Hematopoietic multipotent progenitor cell treated with erythropoietin and hydrocortisone succinate and interleukin-3 and kit ligand, for 15 days (in vitro differentiated cells): Measurements from ENCODE around the gene EVX2.

Experiments used
- DNase-seq: peaks from one replicate; pipeline ENCODE4 v3.0.0-alpha.2; 2015; ENCODE audit warnings: low spot score

EVX2 gene

DNA sequence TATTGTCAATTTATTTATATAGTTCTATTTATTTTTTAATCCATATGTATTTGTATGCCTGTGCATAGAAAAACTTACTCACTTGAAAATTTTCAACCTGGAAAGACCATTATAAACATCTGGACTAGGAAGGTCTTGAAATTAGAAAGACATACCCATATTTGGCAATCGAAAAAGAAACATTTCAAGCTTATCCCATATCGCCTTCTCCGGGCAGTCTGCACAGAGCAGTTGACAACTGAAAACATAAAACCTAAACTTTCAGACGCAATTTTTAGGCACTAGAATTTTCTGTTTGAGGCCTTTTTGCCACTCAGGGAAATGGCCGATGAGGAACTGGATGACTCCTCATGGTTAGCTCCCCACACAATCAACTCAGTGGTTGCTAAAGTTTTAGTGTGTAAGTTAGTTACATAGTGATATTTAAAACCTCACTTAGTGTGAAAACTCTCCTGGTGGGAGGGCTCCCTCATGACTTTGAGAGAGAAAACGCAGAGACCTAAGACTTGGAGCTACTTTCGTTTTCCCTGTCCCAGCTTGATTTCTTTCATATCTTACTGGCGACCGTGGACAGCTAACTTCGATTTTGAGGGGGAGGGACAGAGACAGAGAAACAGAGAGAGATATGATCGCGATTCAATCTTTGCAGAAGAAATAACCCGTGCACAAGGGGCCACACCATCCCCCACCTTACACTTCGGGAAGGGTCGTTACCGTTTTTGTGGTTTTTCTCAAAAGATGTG lies 12.7 kb upstream of the EVX2 start:
- no peak for DNase-seq

GRCh38 chr2:176095421-176095820 lies 11.7 kb upstream of the EVX2 start:
- no peak for DNase-seq

- no peak for DNase-seq
These were observed 10.6 kb upstream of the EVX2 start for GRCh38 chr2:176094349-176094748.

GRCh38 chr2:176093898-176094249 lies 10.1 kb upstream of the EVX2 start:
- no peak for DNase-seq

- no peak for DNase-seq
These were observed 9.6 kb upstream of the EVX2 start for GRCh38 chr2:176093145-176093897.

- no peak for DNase-seq
These were observed 8.7 kb upstream of the EVX2 start, which contains the start of gene HOXD13 for GRCh38 chr2:176092270-176093144. HOXD13 (plus strand) TSS chr2:176092721; CDS start chr2:176092891, 170 bp downstream.

DNA sequence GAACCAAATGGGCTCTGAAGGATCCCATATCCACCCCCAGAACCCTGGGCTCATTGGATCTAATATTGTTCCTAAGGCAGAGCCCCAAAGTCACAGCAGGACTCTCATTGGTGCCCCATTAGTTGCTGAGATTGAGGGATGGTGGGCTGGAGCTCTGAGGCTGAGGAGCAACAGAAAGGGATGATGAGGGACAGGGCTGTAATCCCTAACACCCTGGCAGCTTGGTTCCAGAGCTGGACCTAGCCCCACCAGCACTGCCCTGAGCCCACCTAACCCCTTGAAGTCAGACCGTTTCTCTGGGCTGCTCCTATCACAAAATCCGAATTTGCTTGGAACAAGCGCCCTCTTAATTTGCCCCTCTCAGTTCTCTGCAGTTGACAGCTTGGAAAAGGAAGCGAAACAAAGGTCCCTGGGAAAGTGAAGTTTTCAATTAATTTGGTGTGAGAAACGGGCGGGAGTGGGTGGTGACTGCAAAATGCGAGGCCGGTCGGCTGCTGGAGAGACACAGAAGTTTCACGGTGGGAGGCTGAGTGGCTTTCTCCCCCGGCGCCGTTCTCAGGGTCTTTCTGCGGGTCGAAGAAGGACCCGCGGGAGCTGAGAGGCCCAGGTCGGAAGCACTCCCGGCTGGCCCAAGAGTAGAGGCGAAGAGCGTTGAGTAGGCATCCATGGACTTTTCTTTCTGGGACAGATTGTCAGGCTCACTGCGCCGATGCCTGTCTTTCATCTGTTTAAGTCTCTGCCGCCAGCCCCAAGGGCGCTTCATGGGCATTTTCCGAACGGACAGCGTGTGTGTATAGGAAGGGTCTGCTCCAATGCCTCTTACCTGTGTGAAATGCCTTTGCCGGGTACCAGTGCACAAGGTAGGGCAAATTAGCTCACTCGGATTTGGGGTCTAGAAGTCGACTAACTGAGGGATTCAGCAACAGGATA lies 7.8 kb upstream of the EVX2 start:
- no peak for DNase-seq

- DNase-seq, result no peak
These were observed 7.1 kb upstream of the EVX2 start for GRCh38 chr2:176090862-176091261.

DNA sequence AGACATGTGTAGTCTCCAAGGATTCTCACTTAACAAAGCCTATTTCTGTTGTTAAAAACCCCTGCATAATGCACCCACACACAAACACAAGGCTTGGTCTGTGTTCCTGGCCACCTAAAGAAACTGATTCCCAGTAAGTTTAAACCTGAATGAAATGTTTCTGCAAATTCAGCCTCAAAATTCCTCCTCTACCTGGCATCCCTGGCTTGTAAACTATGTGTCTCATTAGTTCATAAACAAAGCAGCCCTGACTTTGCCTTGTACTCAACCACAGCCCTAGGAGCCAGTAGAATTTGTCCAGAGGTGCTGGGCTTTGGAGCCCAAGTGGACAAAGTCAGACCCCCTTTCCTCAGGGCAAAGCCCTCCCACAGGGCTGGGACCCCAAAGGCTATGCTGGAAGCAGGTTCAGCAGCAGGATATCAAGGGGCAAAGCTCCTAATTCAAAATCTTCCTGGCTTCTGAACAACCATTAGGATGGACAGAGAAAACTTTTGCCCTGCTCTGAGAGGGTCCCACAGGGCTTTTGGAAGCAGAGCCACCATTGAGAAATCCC lies 6.2 kb upstream of the EVX2 start:
- no peak for DNase-seq

DNA sequence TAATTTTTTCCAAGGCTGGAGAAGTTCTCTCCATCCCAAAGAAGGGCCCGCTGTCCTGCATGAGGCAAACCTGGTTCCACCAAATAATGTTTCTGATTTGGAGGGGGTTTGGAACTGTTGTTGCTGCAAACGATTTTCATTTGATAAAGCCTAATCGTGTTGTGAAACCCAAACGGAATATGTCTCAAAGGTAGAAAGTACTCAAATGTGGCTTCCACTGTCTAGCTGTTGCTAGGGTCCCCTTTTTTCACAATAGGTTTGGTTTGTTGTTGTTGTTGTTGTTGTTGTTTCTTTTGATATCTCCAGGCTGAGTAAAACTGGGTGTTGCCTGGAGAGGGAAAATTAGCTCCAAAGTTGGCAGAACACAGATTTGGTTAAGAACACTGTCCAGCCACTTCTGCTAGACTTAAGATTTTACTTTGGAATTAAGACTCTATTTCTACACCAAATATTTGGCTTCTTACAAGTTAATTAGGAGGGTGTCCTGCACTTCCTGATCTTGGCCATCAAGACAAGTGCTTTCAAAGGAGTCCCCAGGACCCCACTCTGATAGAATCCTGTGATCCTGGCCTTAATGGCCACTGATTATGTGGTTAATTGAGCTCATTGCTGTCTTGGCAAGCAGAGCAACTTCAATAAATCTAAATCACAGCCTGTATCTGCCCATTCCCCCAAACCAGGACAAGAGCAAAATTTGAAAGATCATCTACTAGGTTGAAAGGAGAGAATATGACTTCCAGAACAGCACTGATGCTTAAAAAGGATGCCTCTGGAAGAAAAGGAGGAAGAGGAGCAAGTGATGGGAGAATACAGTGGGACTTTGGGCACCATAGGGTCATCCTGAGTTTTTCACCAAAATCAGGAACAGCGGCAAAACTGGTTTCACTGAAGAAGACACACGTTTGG lies 5.4 kb upstream of the EVX2 start:
- no peak for DNase-seq

DNA sequence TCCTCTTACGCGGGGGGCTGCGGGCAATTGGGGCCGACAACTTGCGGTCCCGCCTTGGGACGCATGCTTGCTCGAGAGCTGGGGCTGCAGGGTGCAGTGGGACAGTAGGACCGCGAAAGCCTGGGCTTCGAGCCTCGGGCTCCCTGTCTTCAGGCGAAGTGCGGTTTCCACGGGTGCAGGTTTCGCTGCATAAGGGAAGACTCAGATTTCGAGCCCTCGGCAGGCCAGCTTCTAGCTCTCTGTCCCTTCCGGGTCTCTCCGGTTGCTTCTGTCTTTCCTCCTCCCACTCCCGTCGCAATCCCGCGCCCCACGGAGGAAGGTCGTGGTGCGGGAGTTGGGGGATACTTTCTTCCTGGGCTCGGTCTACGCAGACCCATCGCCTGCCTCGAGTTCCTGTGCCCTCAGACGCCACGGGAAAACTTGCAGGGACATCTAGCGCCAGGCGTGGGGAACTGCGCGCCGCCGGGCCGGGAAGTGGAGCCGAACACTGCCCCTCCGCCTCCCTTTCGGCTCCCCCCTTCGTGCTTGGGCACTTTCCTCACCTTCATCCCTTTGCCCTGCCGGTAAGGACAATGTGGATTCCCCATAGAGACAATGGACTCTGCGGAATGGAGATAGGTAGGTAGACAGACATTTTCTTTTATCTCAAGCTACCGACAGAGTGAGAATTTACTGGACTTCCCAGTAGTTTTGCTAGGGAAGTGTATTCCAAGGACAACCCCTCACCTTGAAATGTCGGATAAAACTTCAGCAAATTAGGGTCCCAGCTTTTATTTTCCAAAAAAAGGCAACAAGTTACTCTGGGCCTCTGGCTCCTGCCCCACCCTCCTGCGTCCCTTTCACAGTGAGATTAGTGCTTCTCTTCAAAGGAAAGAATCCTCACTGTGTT lies 4.5 kb upstream of the EVX2 start:
- no peak for DNase-seq

DNA sequence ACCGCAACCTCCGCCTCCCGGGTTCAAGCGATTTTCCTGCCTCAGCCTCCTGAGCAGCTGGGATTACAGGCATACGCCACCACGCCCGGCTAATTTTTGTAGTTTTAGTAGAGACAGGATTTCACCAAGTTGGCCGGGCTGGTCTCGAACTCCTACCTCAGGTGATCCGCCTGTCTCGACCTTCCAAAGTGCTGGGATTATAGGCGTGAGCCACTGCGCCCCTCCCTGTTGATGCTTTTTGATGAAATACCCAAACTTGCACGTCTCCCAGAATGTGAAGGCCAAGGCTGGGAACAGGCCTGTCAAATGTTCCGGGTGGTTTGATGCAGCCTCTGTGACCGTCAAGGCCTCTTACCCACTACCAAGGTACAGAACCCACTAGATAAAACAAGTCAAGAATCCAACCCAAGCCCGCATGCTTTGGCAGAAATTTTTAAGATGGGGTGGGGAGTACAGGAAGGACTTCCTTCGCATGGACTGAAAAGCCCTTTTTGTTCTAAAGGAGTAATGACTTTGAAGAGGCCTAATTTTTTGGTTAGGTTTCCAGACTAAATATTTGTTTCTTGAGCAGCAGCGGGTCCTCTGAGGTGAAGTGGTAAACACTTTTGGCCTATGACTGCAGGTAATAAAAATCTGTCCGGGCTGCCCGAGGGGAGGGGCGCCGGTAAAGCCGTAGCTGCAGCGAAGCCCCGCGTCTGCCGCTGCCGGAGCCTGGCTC lies 3.7 kb upstream of the EVX2 start:
- DNase-seq, result no peak

- DNase-seq, result peak; percentile 9
These were observed 2.4 kb upstream of the EVX2 start for GRCh38 chr2:176085861-176086771.

GRCh38 chr2:176085120-176085788 lies 1.5 kb upstream of the EVX2 start:
- DNase-seq, result no peak

- no peak for DNase-seq
These were observed 903 bp upstream of the EVX2 start for GRCh38 chr2:176084611-176085119.
